ENCODE data around the gene FMN2.

Gene FMN2

DNA sequence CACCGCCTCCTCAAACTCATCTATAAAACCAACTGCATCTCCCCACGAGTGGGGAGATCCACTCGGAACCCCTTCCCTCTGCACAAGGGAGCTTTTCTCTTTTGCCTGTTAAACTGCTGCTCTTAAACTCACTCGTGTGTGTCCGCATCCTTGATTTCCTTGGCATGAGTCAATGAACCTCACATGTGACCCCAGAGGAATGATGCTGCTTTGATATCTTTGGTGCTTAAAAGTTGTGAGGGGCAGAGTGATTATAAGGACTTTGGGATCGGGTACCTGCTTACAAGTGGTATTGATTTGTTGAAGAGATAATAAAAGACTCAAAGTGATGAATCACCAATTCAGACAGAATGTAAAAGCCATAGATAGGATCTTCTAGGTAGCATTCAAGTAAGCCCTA is 394.9 kb downstream of the FMN2 start:
- no peak for DNase-seq (ENCODE audit: low read depth in 3 of 3, low spot score in 1 of 3)

DNA sequence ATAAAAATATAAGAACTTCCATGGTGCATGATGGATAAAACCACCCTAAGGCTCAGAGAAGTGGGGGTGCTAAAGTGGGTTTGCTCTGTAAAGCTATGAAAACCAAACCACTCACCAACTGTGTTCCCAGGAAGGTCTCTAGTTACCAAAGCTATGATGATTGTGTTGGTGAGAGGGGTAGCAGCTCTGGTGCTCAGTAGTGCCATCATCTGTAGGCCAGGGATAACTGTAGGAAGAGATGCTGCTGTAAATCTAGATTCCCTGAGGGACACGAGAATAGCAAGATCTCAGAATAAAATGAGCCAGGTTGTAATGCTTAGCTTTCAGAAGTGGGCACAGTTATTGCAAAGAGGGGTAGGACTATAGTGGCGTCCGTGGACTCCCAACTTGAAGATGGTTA is 395.8 kb downstream of the FMN2 start:
- no peak for DNase-seq (ENCODE audit: low read depth in 3 of 3, low spot score in 1 of 3)

DNA sequence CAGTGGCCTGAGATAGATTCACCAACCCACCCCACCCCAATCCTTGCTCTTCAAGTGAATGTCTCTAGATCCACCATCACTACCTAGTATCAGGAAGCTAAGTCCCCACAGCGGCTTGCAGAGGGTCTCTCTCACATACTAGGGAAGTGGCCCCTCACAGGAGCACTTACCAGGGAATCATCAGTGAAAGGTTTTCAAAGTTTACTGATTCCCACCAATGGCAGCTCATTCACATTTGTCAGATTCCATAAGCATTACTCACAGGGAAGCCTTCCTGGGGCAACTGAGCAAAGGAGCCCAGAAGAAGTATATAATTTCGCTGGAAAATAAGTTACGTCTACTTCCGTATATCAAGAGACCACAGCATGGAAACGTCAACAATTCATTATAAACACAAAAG is 399.5 kb downstream of the FMN2 start:
- no peak for DNase-seq (ENCODE audit: low read depth in 3 of 3, low spot score in 1 of 3)

DNA sequence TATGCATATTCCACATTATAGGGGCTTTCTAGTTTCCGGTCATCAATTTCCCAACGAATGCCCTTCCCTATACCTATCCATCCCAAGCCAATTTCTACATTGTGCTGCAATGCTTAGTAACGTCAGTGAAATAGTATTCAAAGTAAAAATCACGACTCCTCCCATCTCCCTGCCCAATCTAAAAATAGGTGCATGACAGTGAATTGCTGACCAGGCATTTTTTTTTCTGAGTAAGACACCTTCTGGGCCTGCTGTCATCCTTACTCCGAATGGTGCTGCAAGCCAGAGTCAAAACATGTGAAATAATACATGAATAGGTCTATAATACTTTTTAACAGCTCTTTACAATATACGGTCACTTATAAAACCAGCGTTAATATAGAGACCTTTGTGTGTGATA is 400.1 kb downstream of the FMN2 start:
- no peak for DNase-seq (ENCODE audit: low read depth in 3 of 3, low spot score in 1 of 3)

DNA sequence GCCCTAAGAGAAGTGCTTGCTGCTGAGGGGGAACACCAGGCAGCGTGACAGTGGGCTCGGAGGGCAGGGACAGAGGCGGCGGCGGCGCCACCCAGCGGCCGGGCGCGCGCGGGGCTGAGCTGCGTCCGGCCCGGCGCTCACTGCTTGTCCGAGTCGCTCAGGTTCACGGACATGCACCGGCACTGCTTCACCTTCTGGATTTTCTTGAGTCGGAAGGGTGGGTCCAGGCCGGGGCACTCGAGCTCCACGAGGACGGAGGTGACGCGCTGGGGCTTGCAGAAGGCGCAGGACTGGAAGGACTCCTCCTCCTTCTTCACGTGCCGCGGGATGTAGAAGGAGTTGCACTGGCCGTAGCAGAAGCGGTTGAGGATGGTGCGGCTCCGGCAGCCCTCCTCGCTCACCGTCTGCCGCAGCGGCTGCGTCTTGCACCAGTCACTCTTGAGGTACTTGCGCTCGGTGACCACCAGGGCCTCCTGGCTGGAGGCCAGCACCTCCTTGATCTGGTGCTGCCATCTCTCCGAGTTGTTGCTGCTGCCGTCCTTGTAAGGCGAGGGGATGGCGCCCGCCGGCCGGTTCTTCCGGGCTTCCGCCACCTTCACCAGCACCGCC is 401.3 kb downstream of the FMN2 start:
- no peak for DNase-seq (ENCODE audit: low read depth in 3 of 3, low spot score in 1 of 3)

- DNase-seq (ENCODE audit: low read depth in 3 of 3, low spot score in 1 of 3) = no peak
These were observed 403.9 kb downstream of the FMN2 start for GRCh38 chr1:240495601-240496000.

- DNase-seq (ENCODE audit: low read depth in 3 of 3, low spot score in 1 of 3) = no peak
These were observed 404.7 kb downstream of the FMN2 start for GRCh38 chr1:240496356-240496755.

- DNase-seq (ENCODE audit: low read depth in 3 of 3, low spot score in 1 of 3) = no peak
These were observed 405.3 kb downstream of the FMN2 start for GRCh38 chr1:240496941-240497340.

DNA sequence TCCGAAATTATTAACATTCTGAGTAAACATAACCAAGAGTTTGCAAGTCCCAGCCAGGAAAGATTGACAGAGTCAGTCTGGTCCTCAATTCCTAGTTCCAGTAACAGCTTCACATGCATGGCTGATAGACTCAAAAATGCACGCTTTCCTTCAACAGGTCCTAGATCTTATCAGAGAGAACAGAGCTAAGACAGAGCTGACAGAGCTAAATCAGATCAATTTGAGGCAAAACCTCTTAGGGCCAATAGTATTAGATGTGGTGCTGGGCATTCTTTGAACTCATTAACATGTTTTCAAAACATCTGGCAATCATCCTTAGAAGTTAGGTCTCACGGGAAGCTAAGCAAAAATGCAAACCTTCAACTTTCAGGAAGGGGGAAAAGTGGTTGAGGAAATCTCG is 406.2 kb downstream of the FMN2 start:
- no peak for DNase-seq (ENCODE audit: low read depth in 3 of 3, low spot score in 1 of 3)

DNA sequence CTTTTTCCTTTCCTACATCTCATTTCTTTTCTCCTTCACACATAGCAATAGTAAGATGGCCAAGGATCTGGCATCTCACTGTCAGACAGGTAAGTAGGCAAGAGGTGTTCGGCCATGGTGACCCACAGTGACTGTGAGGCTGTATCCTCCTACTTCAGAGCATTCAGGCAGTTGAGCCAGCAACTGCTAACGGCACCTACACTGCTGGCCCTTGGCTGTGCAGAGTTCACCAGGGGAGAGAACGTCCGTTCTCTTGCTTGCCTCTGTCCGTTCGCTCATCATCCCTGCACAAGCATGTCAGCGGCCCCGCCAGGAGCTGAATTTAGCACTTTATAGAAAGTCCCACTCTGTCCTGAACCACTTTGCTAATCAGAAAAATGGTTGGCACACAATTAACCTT is 406.7 kb downstream of the FMN2 start:
- DNase-seq (ENCODE audit: low read depth in 3 of 3, low spot score in 1 of 3) = no peak

DNA sequence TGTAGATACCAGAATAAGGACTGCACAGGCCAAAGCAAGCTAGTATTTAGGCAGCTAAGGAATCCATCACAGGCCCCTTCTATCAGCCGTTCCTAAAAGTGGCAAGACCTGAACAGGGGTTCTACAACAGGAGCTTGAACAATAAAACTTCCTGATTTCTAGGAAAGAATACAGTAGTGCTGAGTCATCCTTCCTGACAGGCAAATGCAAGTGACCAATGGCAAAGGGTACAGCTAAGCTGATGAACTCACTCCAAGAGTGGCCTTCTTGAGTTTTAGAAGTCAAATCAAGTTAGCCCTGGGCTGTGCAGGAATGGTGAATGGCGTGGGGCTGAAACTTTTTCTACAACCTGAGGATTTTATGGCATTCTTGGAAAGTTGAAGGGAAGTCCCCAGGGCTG is 407.3 kb downstream of the FMN2 start:
- DNase-seq (ENCODE audit: low read depth in 3 of 3, low spot score in 1 of 3) = no peak

- DNase-seq (ENCODE audit: low read depth in 3 of 3, low spot score in 1 of 3) = no peak
These were observed 409.0 kb downstream of the FMN2 start for GRCh38 chr1:240500647-240501046.

DNA sequence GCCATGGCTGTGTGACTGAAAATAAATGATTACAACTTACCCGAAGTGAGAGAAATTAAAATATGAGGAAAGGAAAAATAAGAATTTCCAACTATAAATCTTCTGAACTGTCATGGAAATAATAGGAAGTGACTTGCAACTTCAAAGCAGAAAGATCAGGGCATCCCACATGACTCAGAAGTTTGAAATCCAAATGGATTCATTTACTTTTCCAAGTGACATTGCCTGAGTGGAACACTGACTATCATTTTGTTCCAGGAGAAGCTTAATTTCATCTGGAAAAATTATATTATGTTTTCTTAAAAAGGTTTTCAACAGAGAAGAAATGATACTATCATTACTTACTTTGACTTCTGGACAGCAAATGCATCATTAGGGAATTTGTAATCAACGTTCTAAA is 409.4 kb downstream of the FMN2 start:
- no peak for DNase-seq (ENCODE audit: low read depth in 3 of 3, low spot score in 1 of 3)

- no peak for DNase-seq (ENCODE audit: low read depth in 3 of 3, low spot score in 1 of 3)
These were observed 411.4 kb downstream of the FMN2 start for GRCh38 chr1:240503036-240503435.

DNA sequence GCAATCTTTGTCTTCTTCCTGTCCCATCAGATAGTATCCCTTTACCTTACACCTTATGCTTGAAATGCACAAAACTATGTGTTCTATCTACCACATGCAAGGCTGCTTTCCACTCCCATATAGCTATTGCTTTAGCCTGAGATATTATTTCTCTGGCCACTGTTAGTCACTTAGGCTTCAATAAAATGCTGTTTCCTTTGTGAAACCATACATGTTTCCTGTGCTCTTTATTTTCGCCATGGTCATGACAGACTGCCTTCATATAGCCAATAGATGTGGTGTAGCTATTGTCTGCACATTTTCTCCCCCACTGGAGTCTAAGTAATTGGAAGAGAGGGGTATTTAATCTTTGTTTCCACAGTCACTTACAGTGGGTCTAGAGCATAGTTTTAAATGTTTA is 411.9 kb downstream of the FMN2 start:
- DNase-seq (ENCODE audit: low read depth in 3 of 3, low spot score in 1 of 3) = no peak

DNA sequence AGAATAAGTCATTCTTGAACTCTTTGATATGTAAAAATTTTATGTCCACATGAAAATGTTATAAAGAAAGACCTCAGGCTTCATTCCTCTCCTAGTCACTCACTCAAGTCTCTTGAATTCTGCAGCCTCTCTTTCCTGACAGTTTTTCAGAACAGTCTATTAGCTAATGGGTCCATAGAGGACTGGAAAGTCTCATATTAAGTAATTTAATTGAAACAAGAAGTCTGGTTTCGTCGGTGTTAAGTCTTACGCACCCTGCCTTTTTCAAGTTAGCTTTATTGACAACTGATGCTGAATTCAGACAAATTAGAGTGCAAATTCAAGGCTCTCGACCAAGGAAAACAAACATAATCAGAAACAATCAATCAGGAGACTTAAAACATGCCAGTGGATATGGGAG is 414.5 kb downstream of the FMN2 start:
- no peak for DNase-seq (ENCODE audit: low read depth in 3 of 3, low spot score in 1 of 3)

DNA sequence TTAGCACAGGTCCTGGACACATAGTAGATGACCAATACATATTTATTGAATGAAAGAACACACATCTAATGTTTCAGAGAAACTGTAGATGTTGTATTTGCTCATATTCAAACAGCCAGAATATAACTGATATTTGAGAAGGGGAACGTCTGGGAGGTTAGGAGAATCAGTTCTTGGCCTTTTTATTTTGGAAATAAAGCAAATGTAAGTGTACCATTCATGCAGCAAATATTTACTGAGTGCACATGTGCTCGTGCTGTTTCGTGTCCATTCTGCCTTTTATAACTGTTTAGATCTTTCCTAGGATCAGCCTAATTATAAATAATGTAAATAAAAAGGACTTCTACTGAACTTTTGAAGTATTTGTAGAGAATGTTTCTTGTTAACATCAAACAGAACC is 416.5 kb downstream of the FMN2 start:
- DNase-seq (ENCODE audit: low read depth in 3 of 3, low spot score in 1 of 3) = no peak

GRCh38 chr1:240508950-240509349 is 417.3 kb downstream of the FMN2 start:
- DNase-seq (ENCODE audit: low read depth in 3 of 3, low spot score in 1 of 3) = no peak

DNA sequence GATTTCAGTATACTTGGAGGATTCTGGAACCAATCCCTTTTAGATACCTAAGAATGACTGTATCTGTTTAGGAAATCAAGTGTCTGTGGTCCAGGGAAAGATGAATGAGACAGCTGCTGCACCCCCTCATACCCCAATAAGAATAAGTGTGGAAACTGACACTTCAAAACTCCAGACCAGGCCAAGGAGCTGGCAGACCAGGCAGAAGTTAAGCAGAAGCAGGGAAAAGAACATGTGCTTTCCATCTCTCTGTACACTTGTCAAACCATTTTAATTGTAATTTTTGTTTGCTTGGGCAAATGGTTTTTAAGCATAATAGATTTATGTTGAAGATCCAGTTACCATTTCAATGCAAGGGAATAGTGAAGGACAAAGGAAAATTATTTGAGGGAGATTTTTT is 420.1 kb downstream of the FMN2 start:
- DNase-seq (ENCODE audit: low read depth in 3 of 3, low spot score in 1 of 3) = no peak

DNA sequence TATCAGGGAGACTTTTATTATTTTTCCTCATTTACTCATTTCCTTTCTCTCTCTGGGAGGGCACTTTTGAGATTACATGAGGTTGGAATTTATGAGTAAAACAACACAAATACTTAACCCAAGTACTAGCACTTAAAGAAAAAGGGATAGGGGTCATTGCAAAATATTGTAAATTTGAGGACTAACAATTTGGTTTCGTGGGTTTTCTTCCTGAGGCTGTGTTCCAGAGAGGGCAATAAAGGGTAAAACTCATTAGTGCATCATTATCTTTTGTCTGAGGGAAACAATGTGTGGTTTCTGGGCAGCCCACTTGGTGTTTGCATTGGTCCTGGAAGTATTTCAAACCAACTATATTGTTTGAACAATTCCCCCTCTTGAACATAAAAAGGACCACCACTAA is 423.8 kb downstream of the FMN2 start:
- DNase-seq (ENCODE audit: low read depth in 3 of 3, low spot score in 1 of 3) = no peak

DNA sequence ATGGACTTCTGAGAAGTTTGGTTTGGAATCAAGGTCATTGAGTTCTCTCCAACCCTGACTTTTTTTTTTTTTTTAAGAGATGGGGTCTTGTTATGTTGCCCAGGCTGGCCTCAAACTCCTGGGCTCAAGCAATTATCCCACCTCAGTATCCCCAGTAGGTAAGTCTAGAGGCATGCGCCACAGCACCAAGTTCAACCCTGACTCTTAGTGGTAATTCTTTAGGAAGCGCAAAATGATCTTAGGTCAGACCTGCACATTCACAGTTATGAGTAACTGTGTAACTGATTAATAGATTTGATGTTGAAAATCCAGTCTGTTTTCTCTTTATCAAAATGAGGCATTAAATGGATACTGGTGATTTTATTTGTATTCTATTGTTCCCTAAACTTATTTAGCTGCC is 424.4 kb downstream of the FMN2 start:
- DNase-seq (ENCODE audit: low read depth in 3 of 3, low spot score in 1 of 3) = no peak

DNA sequence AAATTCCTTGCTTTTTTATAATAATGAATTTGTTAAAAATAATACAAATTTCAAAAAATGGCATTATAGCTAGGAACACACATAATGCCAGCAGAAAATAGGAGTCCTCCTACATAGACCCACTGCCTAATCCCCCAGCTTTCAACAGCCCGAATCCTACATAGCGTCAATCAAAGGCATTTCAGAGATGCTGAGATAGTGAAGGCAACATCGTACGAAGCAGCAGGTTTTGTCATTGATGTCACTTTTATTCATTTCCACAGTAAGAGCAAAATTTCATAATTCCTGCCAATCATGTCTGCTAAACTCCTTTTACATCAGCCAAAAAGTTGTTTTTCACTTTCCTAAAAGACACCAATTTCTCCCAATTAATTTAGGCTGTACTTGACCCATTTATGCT is 426.2 kb downstream of the FMN2 start:
- no peak for DNase-seq (ENCODE audit: low read depth in 3 of 3, low spot score in 1 of 3)

DNA sequence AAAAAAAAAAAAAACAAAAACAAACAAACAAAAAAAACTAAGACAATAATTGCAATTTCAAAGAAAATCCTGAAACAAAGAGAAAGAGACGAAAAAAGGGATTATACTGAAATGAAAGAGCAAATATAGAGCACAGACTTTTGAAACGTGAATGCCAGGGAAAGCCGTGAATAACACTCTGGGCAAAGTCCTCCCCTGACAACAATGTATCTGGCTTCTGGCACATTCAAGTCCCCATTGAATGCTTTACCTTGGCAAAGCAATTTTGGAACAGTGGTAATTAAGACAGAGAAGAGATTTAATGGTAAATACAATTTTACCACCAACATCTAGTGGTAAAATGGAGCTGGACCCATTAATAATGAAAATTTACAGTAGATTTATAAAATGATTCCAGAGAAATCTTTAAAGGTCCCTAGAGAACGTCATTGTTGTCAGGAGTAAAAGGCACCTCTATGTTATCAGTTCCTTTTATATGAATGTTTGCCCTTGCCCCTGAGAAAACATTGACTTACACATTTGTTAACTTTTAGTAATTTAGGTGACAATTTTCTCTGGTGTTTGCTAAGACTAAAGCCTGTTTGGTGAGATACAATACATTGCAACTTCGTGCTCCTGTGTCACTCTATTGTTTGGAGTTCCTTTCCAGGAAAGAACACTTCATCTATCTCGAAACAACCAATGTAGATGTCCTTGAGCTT is 430.6 kb downstream of the FMN2 start:
- DNase-seq (ENCODE audit: low read depth in 3 of 3, low spot score in 1 of 3) = no peak

Data from stimulated activated CD4-positive, alpha-beta T cell treated with anti-CD3 and anti-CD28 coated beads, TNF-alpha, amount 100 ng/mL, for 1 hour (primary cell).